ENCODE data around the gene ABCA13.

- TF ChIP-seq POLR2AphosphoS5 (IDR thresholded peaks at IDR 0.05; ENCODE audit: low read depth, low read length) (no peak), POLR2A (IDR thresholded peaks at IDR 0.05; ENCODE audit: low read depth, low read length) (no peak)
These were observed 121.7 kb downstream of the ABCA13 start for GRCh38 chr7:48292949-48293348.

Data from GM12892 (cell line).